CD4-positive, alpha-beta T cell (primary cell): ENCODE data around the gene C1orf94. TPM values are rescaled to one million over a fixed set of nuclear protein-coding genes. Genes with fewer than 3 reads are reported as not detected.
"Not testable (repeated sequence)": the region's sequence is repeated elsewhere in the genome, so short reads cannot be mapped to it uniquely, and the experiment has no call there.

Source experiments
- ATAC-seq: fragments of 200-7000 bp; cut with Tn5 transposase; one replicate; pipeline ENCODE4 v1.10.0; 2022; ENCODE audit warnings: mild to moderate bottlenecking; ENCODE audit not compliant: poor library complexity
- CTCF ChIA-PET: fragments of 350-600 bp; sonication (Branson Sonifier 250); formaldehyde crosslinking; loops from one replicate; lab custom pipeline; 2021; ENCODE audit warnings: antibody characterized with exemption, inconsistent platforms; lab: Charles Lee
- POLR2A ChIA-PET: fragments of 350-600 bp; sonication (Branson Sonifier 250); formaldehyde crosslinking; loops from one replicate; lab custom pipeline; 2021; ENCODE audit warnings: antibody characterized with exemption, inconsistent platforms; lab: Charles Lee
- DNase-seq, 14 experiments: peaks; one replicate each; pipeline ENCODE4 v3.0.0-alpha.2; 2013 to 2020; ENCODE audit warnings: mixed read lengths in 2 of 14
- H3K27ac ChIP-seq, 2 donors: one replicate each; pipeline versions ENCODE4 v1.5.1 to v1.7.0; 2013; ENCODE audit warnings: low read length in 2 of 2, low read depth in 1 of 2, mild to moderate bottlenecking in 1 of 2
- H3K27me3 ChIP-seq, 2 experiments: 1 replicate in 1 of 2; 2 replicates in 1 of 2; pipeline versions ENCODE4 v1.6.1 to v1.7.0; 2013; ENCODE audit warnings: low read length in 2 of 2, control low read depth in 1 of 2, mild to moderate bottlenecking in 1 of 2, moderate library complexity in 1 of 2; ENCODE audit not compliant: insufficient read depth in 2 of 2, control insufficient read depth in 1 of 2
- H3K36me3 ChIP-seq: one replicate; pipeline ENCODE4 v1.6.1; 2013; ENCODE audit warnings: low read length, control low read depth; ENCODE audit not compliant: insufficient read depth
- H3K4me1 ChIP-seq: one replicate; pipeline ENCODE4 v1.6.1; 2013; ENCODE audit warnings: low read length, control low read depth; ENCODE audit not compliant: insufficient read depth
- H3K4me3 ChIP-seq: one replicate; pipeline ENCODE4 v1.5.1; 2013; ENCODE audit warnings: mild to moderate bottlenecking, low read length, moderate library complexity
- H3K9me3 ChIP-seq, 2 experiments: 1 replicate in 1 of 2; 2 replicates in 1 of 2; pipeline versions ENCODE4 v1.6.1 to v1.7.0; 2013; ENCODE audit warnings: low read length in 2 of 2, mild to moderate bottlenecking in 2 of 2, control low read depth in 1 of 2, moderate library complexity in 1 of 2; ENCODE audit not compliant: control insufficient read depth in 1 of 2, insufficient read depth in 1 of 2
- H3K27ac Mint-ChIP-seq: one replicate; pipeline ENCODE4 v1.8.0; 2020; ENCODE audit warnings: mixed read lengths
- H3K27me3 Mint-ChIP-seq: one replicate; pipeline ENCODE4 v1.8.0; 2021; ENCODE audit warnings: mixed read lengths
- H3K36me3 Mint-ChIP-seq: one replicate; pipeline ENCODE4 v1.8.0; 2021; ENCODE audit warnings: low read depth, mixed read lengths
- H3K4me1 Mint-ChIP-seq: one replicate; pipeline ENCODE4 v1.8.0; 2021; ENCODE audit warnings: low read depth, mixed read lengths
- H3K4me3 Mint-ChIP-seq: one replicate; pipeline ENCODE4 v1.8.0; 2020; ENCODE audit warnings: mild to moderate bottlenecking, mixed read lengths
- H3K9me3 Mint-ChIP-seq: one replicate; pipeline ENCODE4 v1.8.0; 2020; ENCODE audit warnings: mixed read lengths
- intact Hi-C, 2 experiments: fragments of 100-400 bp; cut with DNase I in 1 of 2; cut with micrococcal nuclease in 1 of 2; formaldehyde crosslinking; loops; one replicate each; pipeline versions ENCODE4 v1.15.1 to v1.9.0; 2023 to 2025; cut with DNase I, micrococcal nuclease
- total RNA-seq, 174 experiments: library from RNA in 2 of 174; stranded (reverse) in 2 of 174; gene quantifications; one replicate each; pipeline ENCODE4 v1.2.3 and lab custom pipeline; 2021 to 2026
- TF ChIP-seq, protein P1 (sequence below): fragments of 200-600 bp; IDR thresholded peaks from one replicate; pipeline ENCODE4 v1.8.0; 2022; ENCODE audit warnings: antibody characterized with exemption, mild to moderate bottlenecking

C1orf94 gene
- total RNA-seq, 2 experiments from 2014 or later: not detected

DNA sequence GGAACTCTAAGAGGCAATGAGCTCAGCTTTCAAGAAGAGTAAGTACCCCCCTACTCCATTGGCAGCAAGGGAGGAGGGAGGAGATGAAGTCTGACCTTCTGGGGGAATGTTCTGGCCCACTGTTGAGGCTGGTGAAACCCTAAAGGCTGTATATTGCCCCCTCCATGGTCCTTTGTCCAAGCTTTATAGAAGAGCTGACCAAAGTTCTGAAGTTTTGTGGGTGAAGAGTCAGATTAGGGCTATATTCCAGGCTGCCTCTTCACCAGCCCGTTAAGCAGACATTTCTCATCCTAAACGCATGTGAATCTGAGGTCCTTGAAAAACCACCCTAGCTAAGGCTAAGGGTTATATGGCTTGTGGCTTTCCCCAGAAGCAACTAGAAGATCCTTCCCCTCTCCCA is 1.4 kb downstream of the C1orf94 start:
- Mint-ChIP-seq H3K27me3 (peaks cover 70% of the 10 kb centered on the region), H3K27ac (no peak overlapping the region), H3K4me1 (no peaks in the 10 kb centered on the region), H3K4me3 (no peak overlapping the region), H3K36me3 (no peaks in the 10 kb centered on the region), H3K9me3 (no peaks in the 10 kb centered on the region)
- ATAC-seq (no peak), DNase-seq (no peak)
- no peak overlapping the region for H3K4me3 ChIP-seq
- no peaks in the 10 kb centered on the region for H3K36me3 ChIP-seq
- TF ChIP-seq, protein P1, sequence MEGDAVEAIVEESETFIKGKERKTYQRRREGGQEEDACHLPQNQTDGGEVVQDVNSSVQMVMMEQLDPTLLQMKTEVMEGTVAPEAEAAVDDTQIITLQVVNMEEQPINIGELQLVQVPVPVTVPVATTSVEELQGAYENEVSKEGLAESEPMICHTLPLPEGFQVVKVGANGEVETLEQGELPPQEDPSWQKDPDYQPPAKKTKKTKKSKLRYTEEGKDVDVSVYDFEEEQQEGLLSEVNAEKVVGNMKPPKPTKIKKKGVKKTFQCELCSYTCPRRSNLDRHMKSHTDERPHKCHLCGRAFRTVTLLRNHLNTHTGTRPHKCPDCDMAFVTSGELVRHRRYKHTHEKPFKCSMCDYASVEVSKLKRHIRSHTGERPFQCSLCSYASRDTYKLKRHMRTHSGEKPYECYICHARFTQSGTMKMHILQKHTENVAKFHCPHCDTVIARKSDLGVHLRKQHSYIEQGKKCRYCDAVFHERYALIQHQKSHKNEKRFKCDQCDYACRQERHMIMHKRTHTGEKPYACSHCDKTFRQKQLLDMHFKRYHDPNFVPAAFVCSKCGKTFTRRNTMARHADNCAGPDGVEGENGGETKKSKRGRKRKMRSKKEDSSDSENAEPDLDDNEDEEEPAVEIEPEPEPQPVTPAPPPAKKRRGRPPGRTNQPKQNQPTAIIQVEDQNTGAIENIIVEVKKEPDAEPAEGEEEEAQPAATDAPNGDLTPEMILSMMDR: no peak
- ChIA-PET CTCF (interaction anchor here (0.6 kb wide), 1 partner anchor 1192 kb away, joined by 5 read pairs; no protein-coding TSS in a partner anchor), POLR2A (no interaction called here)
- intact Hi-C loops: no loop called here
- peaks cover 25 to 37% of the 10 kb centered on the region in 2 experiments for H3K27me3 ChIP-seq
- H3K4me1 ChIP-seq: no peaks in the 10 kb centered on the region
- no peak overlapping the region for H3K27ac ChIP-seq
- H3K9me3 ChIP-seq: peaks cover 0 to 11% of the 10 kb centered on the region in 2 experiments

DNA sequence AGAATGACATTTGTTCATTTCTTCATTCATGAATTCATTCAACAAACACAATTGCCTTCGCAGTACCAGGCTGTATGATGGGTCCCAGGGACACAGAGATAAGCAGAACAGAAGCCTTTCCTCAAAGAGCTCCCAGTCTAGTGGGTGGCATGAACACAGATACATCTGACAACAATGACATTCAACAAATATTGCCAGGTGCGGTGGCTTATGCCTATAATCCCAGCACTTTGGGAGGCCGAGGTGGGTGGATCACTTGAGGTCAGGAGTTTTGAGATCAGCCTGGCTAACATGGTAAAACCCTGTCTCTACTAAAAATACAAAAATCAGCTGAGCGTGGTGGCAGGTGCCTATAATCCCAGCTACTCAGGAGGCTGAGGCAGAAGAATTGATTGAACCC is 6.7 kb downstream of the C1orf94 start:
- intact Hi-C loops, POLR2A ChIA-PET, CTCF ChIA-PET, H3K36me3 ChIP-seq, H3K27ac ChIP-seq, ATAC-seq, H3K27me3 ChIP-seq, H3K4me3 ChIP-seq, H3K4me1 ChIP-seq, H3K27ac Mint-ChIP-seq, H3K9me3 Mint-ChIP-seq, H3K4me1 Mint-ChIP-seq, H3K36me3 Mint-ChIP-seq, H3K9me3 ChIP-seq, DNase-seq, H3K4me3 Mint-ChIP-seq: not testable (repeated sequence)
- peaks cover 63% of the 10 kb centered on the region for H3K27me3 Mint-ChIP-seq

DNA sequence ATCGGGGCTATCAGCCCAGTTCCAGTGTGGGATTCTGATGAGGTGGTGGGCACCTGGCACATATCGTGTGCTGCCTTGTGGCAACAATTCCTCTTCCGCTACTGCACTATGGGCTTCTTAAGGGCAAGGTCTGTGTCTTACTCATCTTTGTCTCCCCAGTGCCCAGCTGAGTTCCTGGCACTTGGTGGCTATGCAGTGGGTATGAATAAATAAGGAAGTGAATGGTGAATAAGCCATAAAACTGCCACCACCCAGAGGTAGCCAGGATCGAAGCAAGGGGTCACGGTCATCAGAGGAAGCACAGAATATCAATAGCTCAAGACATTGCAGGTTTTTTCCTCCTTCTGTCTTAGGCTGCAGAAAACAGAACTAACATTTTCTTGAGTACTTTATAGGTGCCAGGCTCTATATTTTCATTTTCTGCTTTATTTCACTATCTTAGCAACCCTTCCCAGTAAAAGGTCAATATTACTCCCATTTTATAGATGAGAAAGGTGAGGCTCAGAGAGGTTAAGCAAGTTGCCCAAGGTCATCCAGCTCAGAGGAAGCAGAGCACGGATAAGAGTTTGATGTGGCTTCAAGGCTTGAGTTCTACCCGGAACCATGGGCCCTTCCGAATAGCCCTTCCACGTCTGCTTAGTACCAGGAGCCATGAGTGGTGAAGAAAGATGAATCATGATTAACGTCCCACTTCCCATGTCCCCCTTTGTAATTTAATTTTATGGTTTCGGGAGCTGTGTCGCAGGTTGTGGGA is 10.2 kb downstream of the C1orf94 start:
- CTCF ChIA-PET: no interaction called here
- peaks cover 0 to 4% of the 10 kb centered on the region in 2 experiments for H3K27me3 ChIP-seq
- TF ChIP-seq, protein P1: no peak
- POLR2A ChIA-PET: no interaction called here
- H3K4me3 ChIP-seq: no peak overlapping the region
- H3K27ac ChIP-seq: no peak overlapping the region
- peaks cover 4% of the 10 kb centered on the region for H3K9me3 Mint-ChIP-seq
- peaks cover 45% of the 10 kb centered on the region for H3K27me3 Mint-ChIP-seq
- no peaks in the 10 kb centered on the region for H3K4me1 ChIP-seq
- H3K9me3 ChIP-seq: peaks cover 0 to 7% of the 10 kb centered on the region in 2 experiments
- no peak for ATAC-seq
- H3K4me1 Mint-ChIP-seq: no peaks in the 10 kb centered on the region
- no peak for DNase-seq
- H3K4me3 Mint-ChIP-seq: no peak overlapping the region
- intact Hi-C loops: no loop called here
- no peaks in the 10 kb centered on the region for H3K36me3 ChIP-seq
- no peaks in the 10 kb centered on the region for H3K36me3 Mint-ChIP-seq
- no peak overlapping the region for H3K27ac Mint-ChIP-seq

DNA sequence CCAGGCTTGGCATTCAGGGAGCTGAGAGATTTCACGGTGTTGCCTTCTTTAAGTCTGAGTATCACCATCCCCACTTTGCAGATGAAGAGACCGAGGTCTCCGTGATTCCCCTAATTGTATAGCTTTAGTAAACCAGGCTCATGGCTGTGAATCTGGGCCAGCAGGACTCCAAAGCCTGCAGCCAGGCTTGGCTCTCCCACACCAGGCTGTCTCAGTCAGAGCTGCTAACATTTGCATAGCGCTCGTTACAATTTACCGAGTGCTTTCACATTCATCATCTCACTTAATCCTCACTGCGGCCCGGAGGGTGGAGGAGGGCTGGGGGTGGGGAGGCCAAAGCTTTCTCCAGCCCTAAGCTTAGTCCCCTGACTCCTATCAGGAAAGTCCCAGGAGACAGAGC is 11.7 kb downstream of the C1orf94 start:
- peaks cover 0 to 4% of the 10 kb centered on the region in 2 experiments for H3K27me3 ChIP-seq
- no peaks in the 10 kb centered on the region for H3K36me3 ChIP-seq
- no peak for ATAC-seq
- ChIA-PET POLR2A (no interaction called here), CTCF (no interaction called here)
- no peaks in the 10 kb centered on the region for H3K4me1 Mint-ChIP-seq
- H3K27ac ChIP-seq: no peak overlapping the region
- intact Hi-C loops: no loop called here
- no peak overlapping the region for H3K4me3 ChIP-seq
- H3K9me3 Mint-ChIP-seq: peaks cover 4% of the 10 kb centered on the region
- H3K9me3 ChIP-seq: peaks cover 0 to 7% of the 10 kb centered on the region in 2 experiments
- H3K36me3 Mint-ChIP-seq: no peaks in the 10 kb centered on the region
- TF ChIP-seq, protein P1: no peak
- no peak overlapping the region for H3K4me3 Mint-ChIP-seq
- peaks cover 45% of the 10 kb centered on the region for H3K27me3 Mint-ChIP-seq
- DNase-seq: no peak
- H3K27ac Mint-ChIP-seq: no peak overlapping the region
- no peaks in the 10 kb centered on the region for H3K4me1 ChIP-seq
